GM19043 (cell line): ENCODE data around the gene PNISR.
"Not testable (repeated sequence)": the region's sequence is repeated elsewhere in the genome, so short reads cannot be mapped to it uniquely, and the experiment has no call there.

Source experiments
- ATAC-seq: cut with Tn5 transposase; IDR thresholded peaks from one replicate; pipeline ENCODE4 v1.9.1; 2021; ENCODE audit warnings: low read depth; ENCODE audit not compliant: unreplicated experiment

Gene PNISR

GRCh38 chr6:99424761-99425646 is at the start of gene PNISR:
Gene PNISR, minus strand, starts transcription at chr6:99425308. Its CDS starts 10,649 bp downstream, at chr6:99414659.
- ATAC-seq: peak; percentile 86

- no peak for ATAC-seq
These were observed 48.6 kb upstream of the PNISR start for GRCh38 chr6:99473730-99474129.

GRCh38 chr6:99471638-99472037 is 46.5 kb upstream of the PNISR start:
- ATAC-seq: no peak

- peak; percentile 64 for ATAC-seq
These were observed 42.5 kb upstream of the PNISR start for GRCh38 chr6:99467509-99468106.

DNA sequence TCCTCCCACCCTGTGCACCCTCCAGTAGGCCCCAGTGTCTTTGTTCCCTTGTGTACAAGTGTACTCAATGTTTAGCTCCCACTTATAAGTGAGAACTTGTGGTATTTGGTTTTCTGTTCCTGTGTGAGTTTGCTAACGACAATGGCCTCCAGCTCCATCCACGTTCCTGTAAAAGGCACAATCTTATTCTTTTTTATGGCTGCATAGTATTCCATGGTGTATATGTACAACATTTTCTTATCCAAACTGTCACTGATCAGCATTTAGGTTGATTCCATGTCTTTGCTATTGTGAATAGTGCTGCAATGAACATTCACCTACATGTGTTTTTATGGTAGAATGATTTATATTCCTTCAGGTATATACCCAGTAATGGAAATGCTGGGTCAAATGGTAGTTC is 34.0 kb upstream of the PNISR start:
- not testable (repeated sequence) for ATAC-seq

GRCh38 chr6:99458319-99458718 is 33.2 kb upstream of the PNISR start:
- ATAC-seq: no peak

DNA sequence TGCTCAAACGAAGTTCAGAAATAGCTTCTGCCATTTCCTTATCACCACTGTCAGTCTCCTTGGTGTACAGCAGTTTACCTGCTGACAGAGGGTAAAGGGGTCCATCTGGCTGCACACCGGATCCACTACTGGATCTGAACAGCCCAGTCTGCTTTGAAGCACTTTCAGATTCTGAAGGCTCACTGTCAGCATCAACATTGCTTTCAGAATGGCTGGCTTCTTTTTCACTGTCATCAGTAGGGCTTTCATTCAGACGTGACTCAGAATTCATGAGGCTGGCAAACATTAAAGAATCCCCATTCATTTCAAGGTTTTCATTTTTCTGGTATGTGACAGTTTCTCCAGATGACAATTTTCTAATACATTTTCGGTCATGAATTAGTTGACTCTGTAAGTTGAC is 21.0 kb upstream of the PNISR start:
- no peak for ATAC-seq

DNA sequence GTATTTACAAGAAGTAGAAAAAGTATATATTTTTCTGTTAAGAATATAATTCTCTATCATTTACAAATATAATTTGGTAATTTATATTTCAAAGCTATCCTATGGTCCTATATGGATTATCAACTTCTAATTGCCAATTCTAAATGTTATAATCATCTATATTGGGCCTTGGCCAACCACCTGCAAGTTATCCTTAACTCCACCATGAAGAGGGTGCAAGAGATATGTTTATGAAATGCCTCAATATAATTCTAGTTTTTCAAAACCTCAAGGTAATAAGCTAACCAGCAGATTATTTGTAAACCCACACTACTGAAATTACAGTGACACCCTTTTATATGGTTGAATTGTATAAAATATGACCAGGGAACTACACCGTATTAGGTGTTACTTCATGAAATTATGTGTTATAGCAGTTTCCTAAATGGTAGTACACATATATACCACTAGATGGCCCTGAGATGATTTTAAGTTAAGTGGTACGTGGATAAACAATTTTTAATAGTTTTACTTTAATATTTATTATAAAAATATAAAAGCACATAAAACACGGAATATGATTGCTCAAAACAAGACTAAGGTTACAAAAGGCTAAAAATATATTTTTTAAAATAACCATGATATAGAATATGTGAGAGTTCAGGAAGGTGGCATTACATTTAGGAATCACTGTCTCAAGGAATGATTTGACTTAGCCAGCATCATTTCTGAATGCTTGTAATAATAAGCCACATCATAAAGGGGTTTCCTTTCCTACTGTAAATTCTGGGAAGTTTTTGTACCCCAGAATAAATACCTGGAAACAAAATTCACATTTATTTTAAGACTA is 9.8 kb upstream of the PNISR start:
- ATAC-seq: peak; percentile 91

- no peak for ATAC-seq
These were observed 7.8 kb upstream of the PNISR start for GRCh38 chr6:99432877-99433276.

DNA sequence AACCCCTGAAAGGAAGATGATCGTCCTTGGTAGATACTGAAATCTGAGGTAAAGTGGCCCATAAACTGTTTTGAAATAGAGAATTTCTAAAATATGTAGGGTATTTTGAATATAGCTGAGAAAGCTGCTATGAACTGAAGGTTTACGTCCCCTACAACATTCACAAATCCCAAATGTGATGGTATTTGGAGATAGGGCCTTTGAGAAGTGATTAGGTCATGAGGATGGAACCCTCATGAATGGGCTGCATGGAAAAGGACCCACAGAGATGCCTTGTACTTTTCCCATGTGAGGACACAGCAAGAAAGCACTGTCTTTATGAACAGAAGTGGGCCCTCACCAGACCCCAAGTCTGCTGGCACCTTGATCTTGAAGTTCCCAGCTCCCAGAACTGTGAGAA is 6.8 kb upstream of the PNISR start:
- ATAC-seq: no peak

- no peak for ATAC-seq
These were observed 2.9 kb upstream of the PNISR start for GRCh38 chr6:99427988-99428387.

DNA sequence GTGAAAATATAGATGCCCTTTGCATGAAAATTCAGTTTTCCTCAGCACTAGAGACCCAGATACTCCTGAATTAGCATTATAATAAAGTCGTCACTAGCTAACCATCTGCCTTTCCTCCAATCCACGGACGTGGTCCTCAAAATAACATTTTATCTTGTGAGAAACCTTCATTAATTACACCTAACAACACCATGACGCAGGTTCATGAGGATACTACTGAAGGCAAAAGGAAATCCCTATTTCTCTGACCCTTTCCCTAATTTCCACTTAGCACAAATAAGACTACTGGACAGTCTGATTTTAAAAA is 1.3 kb upstream of the PNISR start:
- no peak for ATAC-seq

DNA sequence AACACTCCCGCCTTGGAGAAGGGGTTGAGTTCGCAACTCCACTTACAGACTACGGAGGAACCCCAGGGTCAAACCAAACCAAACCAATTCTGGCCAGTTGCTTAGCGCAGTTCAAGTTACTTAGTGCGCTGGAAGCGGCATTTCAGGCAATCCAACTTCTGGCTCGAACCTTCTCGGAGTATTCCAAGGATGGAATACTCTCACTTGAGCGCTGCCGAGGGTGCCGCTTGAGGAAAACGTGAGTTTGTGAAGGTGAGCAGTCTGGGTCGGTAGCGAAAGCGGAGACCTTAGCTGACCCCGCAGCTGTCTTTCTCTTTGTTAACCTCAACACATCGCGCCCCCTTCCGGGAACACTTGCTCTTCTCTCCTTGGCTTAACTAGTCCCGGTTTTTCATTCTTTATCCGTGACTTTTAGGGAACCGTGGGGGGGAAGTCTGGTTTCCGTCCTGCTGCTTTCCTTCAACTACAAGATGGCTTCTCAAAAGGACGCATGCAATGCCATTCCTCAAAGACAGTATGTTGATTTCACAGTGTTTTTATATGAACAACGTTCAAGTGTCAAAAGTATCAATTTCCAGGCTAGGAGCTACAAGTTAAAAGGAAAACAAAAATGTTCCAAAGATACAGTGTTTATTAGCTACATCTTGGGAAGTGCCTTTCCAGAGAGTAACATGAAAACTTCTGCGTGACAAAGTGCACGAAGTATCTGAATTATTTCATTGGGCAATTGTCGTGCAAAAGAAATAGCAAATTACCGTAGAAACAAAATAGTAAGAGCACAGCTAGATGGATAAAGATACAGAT is 741 bp upstream of the PNISR start:
- ATAC-seq: peak; percentile 45

GRCh38 chr6:99424022-99424421 is 1.1 kb downstream of the PNISR start:
- no peak for ATAC-seq

DNA sequence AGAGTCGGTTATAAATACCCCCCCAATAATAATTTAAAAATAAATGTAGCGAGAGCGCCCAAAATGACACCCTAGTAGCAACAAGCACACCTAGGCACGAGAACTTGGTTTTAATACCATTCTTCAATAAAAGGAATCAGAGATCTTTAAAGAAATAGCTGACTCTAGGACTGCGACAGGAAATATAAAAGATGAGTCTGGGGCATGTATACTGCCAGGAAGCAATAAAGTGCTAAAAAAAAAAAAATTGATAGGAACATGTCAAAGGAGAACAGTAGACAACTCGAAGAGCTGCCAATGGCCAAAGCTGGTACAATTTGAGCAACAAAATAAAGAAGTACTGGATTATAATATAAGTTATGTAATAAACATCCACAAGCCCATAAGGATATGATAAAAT is 2.2 kb downstream of the PNISR start:
- ATAC-seq: no peak

DNA sequence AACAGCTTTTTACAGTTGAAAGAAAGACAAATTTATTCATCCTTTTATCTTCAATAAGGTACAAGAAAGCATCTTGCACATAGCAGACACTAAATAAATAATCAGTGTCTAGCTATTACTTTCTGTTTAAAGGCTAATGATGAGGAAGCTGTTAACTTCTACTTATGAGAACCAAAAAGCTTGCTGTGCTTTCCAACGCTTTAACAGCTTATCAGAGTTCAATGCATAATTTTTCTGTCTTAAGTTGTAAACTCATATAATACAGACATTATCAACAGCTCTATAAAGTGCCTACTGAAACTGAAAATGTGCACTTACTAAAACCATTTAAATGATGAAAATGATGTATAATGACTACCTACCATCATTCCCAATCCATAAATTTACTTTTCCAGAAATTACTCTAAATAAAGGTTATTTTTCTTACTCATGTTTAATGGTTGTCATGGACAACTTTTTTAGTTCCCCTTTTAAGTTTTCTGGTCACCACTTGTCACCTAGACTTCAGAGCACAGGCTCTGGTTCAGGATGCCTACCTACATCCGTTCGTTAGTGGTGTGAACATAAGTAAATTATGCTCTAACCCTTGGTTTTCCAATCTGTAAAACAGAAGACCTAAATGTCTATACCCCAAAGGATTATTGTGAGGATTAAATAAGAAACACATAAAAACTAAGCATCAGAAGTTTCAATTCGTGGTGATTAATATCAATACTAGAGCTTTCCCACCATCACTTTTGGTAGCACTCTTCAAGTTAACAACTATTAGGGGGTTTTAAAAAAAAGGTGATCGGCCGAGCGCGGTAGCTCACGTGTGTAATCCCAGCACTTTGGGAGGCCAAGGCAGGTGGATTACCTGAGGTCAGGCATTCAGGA is 8.0 kb downstream of the PNISR start:
- peak; percentile 89 for ATAC-seq

DNA sequence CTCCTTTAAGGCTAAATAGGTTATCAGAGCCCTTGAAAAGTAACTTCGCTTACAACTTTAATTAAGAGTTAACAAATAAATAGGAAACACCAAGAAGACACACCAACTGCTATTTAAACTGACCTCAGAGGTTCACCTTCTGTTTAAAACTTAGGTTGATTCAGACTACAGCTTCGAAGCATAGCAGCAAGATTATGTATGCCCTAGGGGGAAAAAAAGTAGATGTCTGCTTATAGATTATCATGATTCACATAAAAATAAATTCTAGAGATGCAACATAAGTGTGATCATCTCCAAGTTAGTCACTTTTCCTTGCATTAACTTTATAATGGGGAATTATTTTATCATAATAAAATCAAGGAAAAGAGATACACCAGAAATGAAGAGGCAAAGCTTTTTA is 8.9 kb downstream of the PNISR start:
- ATAC-seq: no peak

DNA sequence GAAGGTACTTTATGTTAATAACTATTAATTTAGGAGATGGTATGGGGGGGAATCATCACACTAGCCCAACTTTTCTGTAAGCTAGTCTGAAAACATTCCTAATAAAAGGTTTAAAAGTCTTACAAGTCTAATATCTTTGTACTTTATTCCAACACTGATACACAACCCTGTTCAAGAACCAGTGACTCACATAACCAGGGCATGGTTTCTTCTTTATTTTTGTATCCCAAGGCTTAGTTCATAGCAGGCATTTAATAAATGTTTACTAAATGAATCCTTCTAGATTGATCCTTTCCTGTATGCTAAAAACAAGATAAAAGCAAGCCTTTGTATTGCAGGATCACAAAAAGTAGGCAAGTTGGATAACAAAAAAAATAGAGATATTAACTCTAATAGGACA is 9.7 kb downstream of the PNISR start:
- ATAC-seq: no peak

DNA sequence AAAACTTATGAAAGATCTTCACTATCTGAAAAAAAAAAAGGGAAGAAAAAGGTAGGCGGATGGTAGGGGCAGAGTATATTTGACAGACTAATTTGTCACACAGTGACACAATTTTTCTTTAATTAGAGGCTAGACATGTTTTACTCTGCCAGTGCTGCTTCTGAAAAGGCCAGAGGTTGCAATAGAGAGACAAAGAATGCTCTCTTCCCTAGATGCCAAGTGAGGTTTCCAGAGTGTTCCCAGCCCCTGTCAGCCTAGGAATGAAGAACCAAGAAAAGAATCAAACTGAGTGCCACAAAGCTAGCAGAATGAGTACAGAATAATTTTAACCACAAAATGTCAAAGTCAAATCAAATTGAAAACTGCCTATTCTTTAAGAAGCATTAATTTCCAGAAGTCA is 13.0 kb downstream of the PNISR start:
- no peak for ATAC-seq

DNA sequence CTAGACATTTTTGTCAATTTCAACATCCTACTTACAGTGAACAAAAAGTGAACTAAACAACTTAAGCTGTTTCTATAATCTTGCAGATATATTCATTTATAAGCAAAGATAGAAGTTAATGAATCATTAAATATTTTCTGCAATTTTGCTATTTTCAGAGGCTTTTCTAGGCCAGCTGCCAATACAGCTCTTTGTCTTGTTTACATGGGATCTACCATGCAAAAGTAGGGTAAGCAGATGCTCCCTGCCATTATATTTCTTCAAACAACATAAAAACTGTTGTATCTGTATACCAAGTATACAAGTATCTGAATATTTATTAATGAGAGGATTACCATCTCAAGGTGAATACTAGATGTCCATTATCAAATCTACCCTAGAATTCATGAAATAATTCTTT is 15.4 kb downstream of the PNISR start:
- ATAC-seq: no peak
